ENCODE measurements around the gene USP17L11. TPM values are rescaled to one million over a fixed set of nuclear protein-coding genes. Genes with fewer than 3 reads are reported as not detected.
"Not testable (repeated sequence)": the region's sequence is repeated elsewhere in the genome, so short reads cannot be mapped to it uniquely, and the experiment has no call there.

Gene USP17L11, protein sequence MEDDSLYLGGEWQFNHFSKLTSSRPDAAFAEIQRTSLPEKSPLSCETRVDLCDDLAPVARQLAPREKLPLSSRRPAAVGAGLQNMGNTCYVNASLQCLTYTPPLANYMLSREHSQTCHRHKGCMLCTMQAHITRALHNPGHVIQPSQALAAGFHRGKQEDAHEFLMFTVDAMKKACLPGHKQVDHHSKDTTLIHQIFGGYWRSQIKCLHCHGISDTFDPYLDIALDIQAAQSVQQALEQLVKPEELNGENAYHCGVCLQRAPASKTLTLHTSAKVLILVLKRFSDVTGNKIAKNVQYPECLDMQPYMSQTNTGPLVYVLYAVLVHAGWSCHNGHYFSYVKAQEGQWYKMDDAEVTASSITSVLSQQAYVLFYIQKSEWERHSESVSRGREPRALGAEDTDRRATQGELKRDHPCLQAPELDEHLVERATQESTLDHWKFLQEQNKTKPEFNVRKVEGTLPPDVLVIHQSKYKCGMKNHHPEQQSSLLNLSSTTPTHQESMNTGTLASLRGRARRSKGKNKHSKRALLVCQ
- polyA plus RNA-seq (2013, experiment 1 of 2): not detected
- polyA plus RNA-seq (2013, experiment 2 of 2): not detected

DNA sequence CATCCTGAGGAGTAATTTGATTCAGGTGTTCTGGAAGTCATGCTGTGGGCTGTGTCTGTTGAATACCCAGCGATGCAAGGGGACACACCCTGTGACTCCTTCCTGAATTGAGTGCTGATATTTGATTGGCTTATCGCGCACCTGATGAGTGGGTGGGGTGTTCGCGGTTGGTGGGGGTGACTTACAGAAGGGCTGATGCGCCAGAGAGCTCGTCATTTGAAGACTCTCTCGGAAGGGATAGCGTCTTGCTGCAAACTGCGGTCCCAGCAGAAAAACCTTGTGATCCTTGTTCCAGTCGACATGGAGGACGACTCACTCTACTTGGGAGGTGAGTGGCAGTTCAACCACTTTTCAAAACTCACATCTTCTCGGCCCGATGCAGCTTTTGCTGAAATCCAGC, at the start of gene USP17L11:
Gene USP17L11 (plus strand): TSS at position 301 of the 400 bp plus-strand sequence. CDS start 0 bp downstream, at position 301.
- WGBS: no CpG with 5 or more reads among the region's 14 CpGs
- H3K4me3 ChIP-seq (ENCODE audit: low read length); H3K9me3 ChIP-seq (ENCODE audit: insufficient read depth, low read depth, low read length); H3K9ac ChIP-seq (ENCODE audit: low read depth, low read length); H3K27ac ChIP-seq (ENCODE audit: low read depth, low read length); H3K4me1 ChIP-seq (ENCODE audit: insufficient read depth, low read length); H3K27me3 ChIP-seq (ENCODE audit: insufficient read depth, low read length); H3K36me3 ChIP-seq (ENCODE audit: insufficient read depth, low read length): not testable (repeated sequence)

GRCh38 chr4:9165990-9166389, 49.2 kb upstream of the USP17L11 start:
- not testable (repeated sequence) for H3K4me3 ChIP-seq (ENCODE audit: low read length); H3K9me3 ChIP-seq (ENCODE audit: insufficient read depth, low read depth, low read length); H3K9ac ChIP-seq (ENCODE audit: low read depth, low read length); H3K4me1 ChIP-seq (ENCODE audit: insufficient read depth, low read length); H3K27ac ChIP-seq (ENCODE audit: low read depth, low read length); H3K36me3 ChIP-seq (ENCODE audit: insufficient read depth, low read length); H3K27me3 ChIP-seq (ENCODE audit: insufficient read depth, low read length)
- WGBS: no CpG with 5 or more reads among the region's 8 CpGs

DNA sequence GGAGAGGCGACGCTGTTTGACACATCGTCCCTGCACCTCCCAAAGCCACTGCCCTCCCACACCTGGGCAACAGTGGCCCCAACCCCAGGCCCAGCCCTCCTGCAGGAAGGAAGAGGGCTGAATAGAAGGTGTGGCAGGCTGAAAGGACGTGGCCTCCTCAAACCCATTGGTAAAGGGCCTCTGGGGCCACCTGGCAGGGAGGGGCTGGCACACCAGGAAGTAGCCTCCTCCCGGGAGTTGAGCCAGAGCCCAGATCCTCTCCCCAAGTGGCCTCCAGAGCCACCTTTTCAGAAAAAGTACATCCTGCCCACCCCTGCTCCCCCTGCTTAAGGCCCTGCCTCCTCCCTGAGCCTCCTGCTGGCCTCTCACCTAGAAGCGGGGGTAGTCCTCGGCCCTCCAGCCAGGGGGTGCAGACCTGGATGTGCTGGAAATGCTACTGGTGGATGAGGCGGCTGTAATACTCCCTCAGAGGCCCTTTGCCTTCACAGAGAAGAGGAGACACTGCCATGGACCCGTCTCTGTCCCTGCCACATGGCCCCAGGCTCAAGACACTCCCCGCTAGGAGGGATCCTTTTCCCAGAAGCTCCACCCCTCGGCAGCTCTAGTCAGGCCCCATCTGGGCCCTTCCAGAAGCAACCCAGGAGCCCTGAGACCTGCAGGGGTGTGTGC, 45.3 kb upstream of the USP17L11 start, which contains the start of gene FAM90A26:
Gene FAM90A26 (plus strand): TSS at position 619 of the 669 bp plus-strand sequence. CDS start 2,764 bp downstream, outside the sequence.
- not testable (repeated sequence) for H3K27me3 ChIP-seq (ENCODE audit: insufficient read depth, low read length); H3K4me3 ChIP-seq (ENCODE audit: low read length); H3K36me3 ChIP-seq (ENCODE audit: insufficient read depth, low read length); H3K9me3 ChIP-seq (ENCODE audit: insufficient read depth, low read depth, low read length); H3K27ac ChIP-seq (ENCODE audit: low read depth, low read length); H3K4me1 ChIP-seq (ENCODE audit: insufficient read depth, low read length); H3K9ac ChIP-seq (ENCODE audit: low read depth, low read length)
- no CpG with 5 or more reads among the region's 11 CpGs for WGBS

DNA sequence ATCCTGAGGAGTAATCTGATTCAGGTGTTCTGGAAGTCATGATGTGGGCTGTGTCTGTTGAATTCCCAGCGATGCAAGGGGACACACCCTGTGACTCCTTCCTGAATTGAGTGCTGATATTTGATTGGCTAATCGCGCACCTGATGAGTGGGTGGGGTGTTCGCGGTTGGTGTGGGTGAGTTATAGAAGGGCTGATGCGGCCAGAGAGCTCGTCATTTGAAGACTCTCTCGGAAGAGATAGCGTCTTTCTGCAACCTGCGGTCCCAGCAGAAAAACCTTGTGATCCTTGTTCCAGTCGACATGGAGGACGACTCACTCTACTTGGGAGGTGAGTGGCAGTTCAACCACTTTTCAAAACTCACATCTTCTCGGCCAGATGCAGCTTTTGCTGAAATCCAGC, 4.8 kb upstream of the USP17L11 start, which contains the start of gene USP17L10:
Gene USP17L10 (plus strand): TSS at position 301 of the 400 bp plus-strand sequence. CDS start 0 bp downstream, at position 301.
- not testable (repeated sequence) for H3K36me3 ChIP-seq (ENCODE audit: insufficient read depth, low read length); H3K9ac ChIP-seq (ENCODE audit: low read depth, low read length)
- WGBS: no CpG with 5 or more reads among the region's 13 CpGs

DNA sequence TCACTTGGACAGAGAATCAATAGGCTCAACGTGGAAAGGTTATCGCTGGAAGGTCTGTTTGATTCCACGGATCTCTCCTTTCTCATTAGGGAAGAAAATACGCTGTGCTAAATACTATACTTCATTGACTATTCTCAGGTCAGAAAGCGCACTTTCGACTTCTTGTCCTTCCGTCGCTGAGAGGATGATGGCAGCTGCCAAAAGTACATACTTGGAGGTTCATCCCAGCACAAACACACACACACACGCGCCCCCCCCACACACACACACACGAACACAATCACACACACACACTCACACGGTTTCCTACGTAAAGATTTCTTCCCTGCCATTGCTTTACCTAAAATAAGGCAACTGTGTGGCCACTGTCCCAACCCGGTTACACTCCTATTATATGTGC, 504 bp upstream of the USP17L11 start:
- not testable (repeated sequence) for H3K9ac ChIP-seq (ENCODE audit: low read depth, low read length); H3K9me3 ChIP-seq (ENCODE audit: insufficient read depth, low read depth, low read length); H3K36me3 ChIP-seq (ENCODE audit: insufficient read depth, low read length); H3K4me3 ChIP-seq (ENCODE audit: low read length); H3K27ac ChIP-seq (ENCODE audit: low read depth, low read length); H3K4me1 ChIP-seq (ENCODE audit: insufficient read depth, low read length); H3K27me3 ChIP-seq (ENCODE audit: insufficient read depth, low read length)
- WGBS: 90% methylated on average over 5 of the region's 14 CpGs

More for the DNA sequence above, 4.8 kb upstream of the USP17L11 start, which contains the start of gene USP17L10:
- not testable (repeated sequence) for H3K9me3 ChIP-seq (ENCODE audit: insufficient read depth, low read depth, low read length); H3K27ac ChIP-seq (ENCODE audit: low read depth, low read length); H3K4me1 ChIP-seq (ENCODE audit: insufficient read depth, low read length); H3K4me3 ChIP-seq (ENCODE audit: low read length); H3K27me3 ChIP-seq (ENCODE audit: insufficient read depth, low read length)

DNA sequence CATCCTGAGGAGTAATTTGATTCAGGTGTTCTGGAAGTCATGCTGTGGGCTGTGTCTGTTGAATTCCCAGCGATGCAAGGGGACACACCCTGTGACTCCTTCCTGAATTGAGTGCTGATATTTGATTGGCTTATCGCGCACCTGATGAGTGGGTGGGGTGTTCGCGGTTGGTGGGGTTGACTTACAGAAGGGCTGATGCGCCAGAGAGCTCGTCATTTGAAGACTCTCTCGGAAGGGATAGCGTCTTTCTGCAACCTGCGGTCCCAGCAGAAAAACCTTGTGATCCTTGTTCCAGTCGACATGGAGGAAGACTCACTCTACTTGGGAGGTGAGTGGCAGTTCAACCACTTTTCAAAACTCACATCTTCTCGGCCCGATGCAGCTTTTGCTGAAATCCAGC, 4.6 kb downstream of the USP17L11 start, which contains the start of gene USP17L12:
Gene USP17L12 (plus strand): TSS at position 301 of the 400 bp plus-strand sequence. CDS start 0 bp downstream, at position 301.
- H3K27me3 ChIP-seq (ENCODE audit: insufficient read depth, low read length): not testable (repeated sequence)

DNA sequence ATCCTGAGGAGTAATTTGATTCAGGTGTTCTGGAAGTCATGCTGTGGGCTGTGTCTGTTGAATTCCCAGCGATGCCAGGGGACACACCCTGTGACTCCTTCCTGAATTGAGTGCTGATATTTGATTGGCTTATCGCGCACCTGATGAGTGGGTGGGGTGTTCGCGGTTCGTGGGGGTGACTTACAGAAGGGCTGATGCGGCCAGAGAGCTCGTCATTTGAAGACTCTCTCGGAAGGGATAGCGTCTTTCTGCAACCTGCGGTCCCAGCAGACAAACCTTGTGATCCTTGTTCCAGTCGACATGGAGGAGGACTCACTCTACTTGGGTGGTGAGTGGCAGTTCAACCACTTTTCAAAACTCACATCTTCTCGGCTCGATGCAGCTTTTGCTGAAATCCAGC, 9.4 kb downstream of the USP17L11 start, which contains the start of gene USP17L13:
Gene USP17L13 (plus strand): TSS at position 301 of the 400 bp plus-strand sequence. CDS start 0 bp downstream, at position 301.
- WGBS: no CpG with 5 or more reads among the region's 14 CpGs

More for the DNA sequence above, 4.6 kb downstream of the USP17L11 start, which contains the start of gene USP17L12:
- not testable (repeated sequence) for H3K36me3 ChIP-seq (ENCODE audit: insufficient read depth, low read length); H3K4me3 ChIP-seq (ENCODE audit: low read length); H3K9me3 ChIP-seq (ENCODE audit: insufficient read depth, low read depth, low read length); H3K27ac ChIP-seq (ENCODE audit: low read depth, low read length); H3K9ac ChIP-seq (ENCODE audit: low read depth, low read length); H3K4me1 ChIP-seq (ENCODE audit: insufficient read depth, low read length)
- WGBS: no CpG with 5 or more reads among the region's 13 CpGs

GRCh38 chr4:9230249-9230648, 15.0 kb downstream of the USP17L11 start:
- H3K4me3 ChIP-seq (ENCODE audit: low read length); H3K9ac ChIP-seq (ENCODE audit: low read depth, low read length); H3K4me1 ChIP-seq (ENCODE audit: insufficient read depth, low read length); H3K27ac ChIP-seq (ENCODE audit: low read depth, low read length); H3K36me3 ChIP-seq (ENCODE audit: insufficient read depth, low read length); H3K9me3 ChIP-seq (ENCODE audit: insufficient read depth, low read depth, low read length); H3K27me3 ChIP-seq (ENCODE audit: insufficient read depth, low read length): not testable (repeated sequence)
- WGBS: 92% methylated on average over 4 of the region's 8 CpGs

More for the DNA sequence above, 9.4 kb downstream of the USP17L11 start, which contains the start of gene USP17L13:
- H3K9me3 ChIP-seq (ENCODE audit: insufficient read depth, low read depth, low read length); H3K27me3 ChIP-seq (ENCODE audit: insufficient read depth, low read length); H3K4me1 ChIP-seq (ENCODE audit: insufficient read depth, low read length); H3K9ac ChIP-seq (ENCODE audit: low read depth, low read length); H3K36me3 ChIP-seq (ENCODE audit: insufficient read depth, low read length); H3K27ac ChIP-seq (ENCODE audit: low read depth, low read length); H3K4me3 ChIP-seq (ENCODE audit: low read length): not testable (repeated sequence)

- H3K27me3 ChIP-seq (ENCODE audit: insufficient read depth, low read length); H3K9me3 ChIP-seq (ENCODE audit: insufficient read depth, low read depth, low read length); H3K4me1 ChIP-seq (ENCODE audit: insufficient read depth, low read length); H3K4me3 ChIP-seq (ENCODE audit: low read length); H3K36me3 ChIP-seq (ENCODE audit: insufficient read depth, low read length); H3K27ac ChIP-seq (ENCODE audit: low read depth, low read length); H3K9ac ChIP-seq (ENCODE audit: low read depth, low read length): not testable (repeated sequence)
- whole genome bisulfite sequencing: no CpG with 5 or more reads among the region's 15 CpGs
Measured at GRCh38 chr4:9234085-9234484, 18.9 kb downstream of the USP17L11 start, which contains the start of gene USP17L15. USP17L15 (plus strand) TSS chr4:9234385; CDS start chr4:9234385, 0 bp downstream.

DNA sequence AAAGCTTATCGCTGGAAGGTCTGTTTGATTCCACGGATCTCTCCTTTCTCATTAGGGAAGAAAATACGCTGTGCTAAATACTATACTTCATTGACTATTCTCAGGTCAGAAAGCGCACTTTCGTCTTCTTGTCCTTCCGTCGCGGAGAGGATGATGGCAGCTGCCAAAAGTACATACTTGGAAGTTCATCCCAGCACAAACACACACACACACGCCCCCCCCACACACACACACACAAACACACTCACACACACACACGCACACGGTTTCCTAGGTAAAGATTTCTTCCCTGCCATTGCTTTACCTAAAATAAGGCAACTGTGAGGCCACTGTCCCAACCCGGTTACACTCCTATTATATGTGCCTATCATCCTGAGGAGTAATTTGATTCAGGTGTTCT, 23.3 kb downstream of the USP17L11 start:
- no CpG with 5 or more reads among the region's 12 CpGs for WGBS

DNA sequence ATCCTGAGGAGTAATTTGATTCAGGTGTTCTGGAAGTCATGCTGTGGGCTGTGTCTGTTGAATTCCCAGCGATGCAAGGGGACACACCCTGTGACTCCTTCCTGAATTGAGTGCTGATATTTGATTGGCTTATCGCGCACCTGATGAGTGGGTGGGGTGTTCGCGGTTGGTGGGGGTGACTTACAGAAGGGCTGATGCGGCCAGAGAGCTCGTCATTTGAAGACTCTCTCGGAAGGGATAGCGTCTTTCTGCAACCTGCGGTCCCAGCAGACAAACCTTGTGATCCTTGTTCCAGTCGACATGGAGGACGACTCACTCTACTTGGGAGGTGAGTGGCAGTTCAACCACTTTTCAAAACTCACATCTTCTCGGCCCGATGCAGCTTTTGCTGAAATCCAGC, 28.4 kb downstream of the USP17L11 start, which contains the start of gene USP17L17:
Gene USP17L17 (plus strand): TSS at position 301 of the 400 bp plus-strand sequence. CDS start 0 bp downstream, at position 301.
- H3K36me3 ChIP-seq (ENCODE audit: insufficient read depth, low read length); H3K9ac ChIP-seq (ENCODE audit: low read depth, low read length); H3K9me3 ChIP-seq (ENCODE audit: insufficient read depth, low read depth, low read length); H3K27me3 ChIP-seq (ENCODE audit: insufficient read depth, low read length); H3K4me3 ChIP-seq (ENCODE audit: low read length); H3K4me1 ChIP-seq (ENCODE audit: insufficient read depth, low read length); H3K27ac ChIP-seq (ENCODE audit: low read depth, low read length): not testable (repeated sequence)
- WGBS: no CpG with 5 or more reads among the region's 14 CpGs

More for the DNA sequence above, 23.3 kb downstream of the USP17L11 start:
- H3K4me3 ChIP-seq (ENCODE audit: low read length); H3K36me3 ChIP-seq (ENCODE audit: insufficient read depth, low read length); H3K9me3 ChIP-seq (ENCODE audit: insufficient read depth, low read depth, low read length); H3K27ac ChIP-seq (ENCODE audit: low read depth, low read length); H3K27me3 ChIP-seq (ENCODE audit: insufficient read depth, low read length); H3K9ac ChIP-seq (ENCODE audit: low read depth, low read length); H3K4me1 ChIP-seq (ENCODE audit: insufficient read depth, low read length): not testable (repeated sequence)
